DOHH2 (cell line): Measurements from ENCODE around the gene PALM.
A peak's percentile ranks its signal among the peaks of the same experiment; 100 is the strongest.

ENCODE experiments used
- H3F3A ChIP-seq: fragments of 200-600 bp; sonication (generic), shearing (Covaris generic); 2 replicates; pipeline ENCODE4 v1.6.0; 2016; ENCODE audit warnings: antibody characterized with exemption, mild to moderate bottlenecking; ENCODE audit not compliant: control insufficient read depth, insufficient read depth
- H3K27ac ChIP-seq: fragments of 200-600 bp; sonication (generic); 2 replicates; pipeline ENCODE4 v1.5.1; 2014; ENCODE audit warnings: low read depth, mild to moderate bottlenecking, low read length, moderate library complexity
- H3K27me3 ChIP-seq: fragments of 200-600 bp; sonication (generic); 2 replicates; pipeline ENCODE4 v1.6.1; 2014; ENCODE audit warnings: mild to moderate bottlenecking, low read length, mixed read lengths; ENCODE audit not compliant: control insufficient read depth
- H3K36me3 ChIP-seq: fragments of 200-600 bp; sonication (generic); 2 replicates; pipeline ENCODE4 v1.6.1; 2014; ENCODE audit warnings: mild to moderate bottlenecking, low read length, moderate library complexity, mixed read lengths; ENCODE audit not compliant: control insufficient read depth
- H3K4me1 ChIP-seq: fragments of 200-600 bp; sonication (generic); 2 replicates; pipeline ENCODE4 v1.6.1; 2014; ENCODE audit warnings: mild to moderate bottlenecking, low read length, mixed read lengths; ENCODE audit not compliant: control insufficient read depth
- H3K4me2 ChIP-seq: fragments of 200-600 bp; sonication (generic); 2 replicates; pipeline ENCODE4 v1.6.0; 2014; ENCODE audit warnings: mild to moderate bottlenecking, low read length, moderate library complexity
- H3K4me3 ChIP-seq: fragments of 200-600 bp; sonication (generic); 2 replicates; pipeline ENCODE4 v1.5.1; 2014; ENCODE audit warnings: mild to moderate bottlenecking, low read length, mixed read lengths
- H3K79me2 ChIP-seq: fragments of 200-600 bp; sonication (generic); 2 replicates; pipeline ENCODE4 v1.6.1; 2014; ENCODE audit warnings: mild to moderate bottlenecking, low read length, mixed read lengths; ENCODE audit not compliant: control insufficient read depth
- H3K9me2 ChIP-seq: fragments of 200-600 bp; sonication (generic); replicated peaks from 2 replicates; pipeline ENCODE4 v1.6.1; 2014; ENCODE audit warnings: mild to moderate bottlenecking, low read length, mixed read lengths; ENCODE audit not compliant: control insufficient read depth
- H3K9me3 ChIP-seq: fragments of 200-600 bp; sonication (generic); 2 replicates; pipeline ENCODE4 v1.6.1; 2014; ENCODE audit warnings: antibody characterized with exemption, low read length, mixed read lengths; ENCODE audit not compliant: control insufficient read depth, insufficient read depth
- H4K20me1 ChIP-seq: fragments of 200-600 bp; sonication (generic); 2 replicates; pipeline ENCODE4 v1.6.0; 2014; ENCODE audit warnings: low read depth, mild to moderate bottlenecking, antibody characterized with exemption, low read length, moderate library complexity; ENCODE audit not compliant: control insufficient read depth, insufficient read depth
- CTCF ChIP-seq: fragments of 200-600 bp; sonication (generic); IDR thresholded peaks from one replicate; pipeline ENCODE4 v1.5.1; 2014; ENCODE audit warnings: antibody characterized with exemption, mild to moderate bottlenecking, low read depth, low read length; ENCODE audit not compliant: poor library complexity, severe bottlenecking
- EZH2phosphoT487 ChIP-seq: fragments of 200-600 bp; sonication (generic); IDR thresholded peaks from 2 replicates; pipeline ENCODE4 v1.6.1; 2017; ENCODE audit warnings: borderline replicate concordance, mild to moderate bottlenecking, antibody characterized with exemption, low read length, moderate library complexity, mixed read lengths

The PALM gene

GRCh38 chr19:677201-677600, 31.5 kb upstream of the PALM start:
- Histone ChIP-seq H3K79me2 (peaks cover 5% of the 10 kb centered on the region; the same call in 1 of the 2 replicates), H3K27me3 (peaks cover 14% of the 10 kb centered on the region), H3K4me1 (peaks cover 17% of the 10 kb centered on the region), H3K4me3 (no peak overlapping the region), H4K20me1 (no peaks in the 10 kb centered on the region; the same call in 1 of the 2 replicates), H3K36me3 (no peaks in the 10 kb centered on the region), H3K9me2 (no peaks in the 10 kb centered on the region), H3K4me2 (no peak overlapping the region), H3F3A (0 out of 2 replicates have a peak, but pooled peaks cover 4% of the 10 kb centered on the region), H3K27ac (no peak overlapping the region), H3K9me3 (no peaks in the 10 kb centered on the region)
- TF ChIP-seq EZH2phosphoT487 (no peak), CTCF (no peak)

GRCh38 chr19:677601-678436, 30.9 kb upstream of the PALM start:
- Histone ChIP-seq H3F3A (0 out of 2 replicates have a peak, but pooled peaks cover 4% of the 10 kb centered on the region), H3K27me3 (peaks cover 14% of the 10 kb centered on the region), H4K20me1 (no peaks in the 10 kb centered on the region; the same call in 1 of the 2 replicates), H3K4me2 (no peak overlapping the region), H3K9me3 (no peaks in the 10 kb centered on the region), H3K4me3 (no peak overlapping the region), H3K79me2 (peaks cover 5% of the 10 kb centered on the region; the same call in 1 of the 2 replicates), H3K27ac (no peak overlapping the region), H3K36me3 (no peaks in the 10 kb centered on the region), H3K9me2 (no peaks in the 10 kb centered on the region), H3K4me1 (peaks cover 17% of the 10 kb centered on the region)
- TF ChIP-seq EZH2phosphoT487 (no peak), CTCF (no peak)

GRCh38 chr19:678791-679388, 29.8 kb upstream of the PALM start:
- H3K9me2 ChIP-seq: no peaks in the 10 kb centered on the region
- peak overlapping the region; percentile 91 for H3K4me3 ChIP-seq
- no peak overlapping the region for H3K27ac ChIP-seq
- peaks cover 14% of the 10 kb centered on the region for H3K27me3 ChIP-seq
- peaks cover 17% of the 10 kb centered on the region for H3K4me1 ChIP-seq
- peak overlapping the region; percentile 91 for H3K4me2 ChIP-seq
- H3F3A ChIP-seq: 0 out of 2 replicates have a peak, but pooled peaks cover 4% of the 10 kb centered on the region
- H3K9me3 ChIP-seq: no peaks in the 10 kb centered on the region
- H3K79me2 ChIP-seq: peaks cover 5% of the 10 kb centered on the region; the same call in 1 of the 2 replicates
- TF ChIP-seq CTCF (no peak), EZH2phosphoT487 (no peak)
- H3K36me3 ChIP-seq: no peaks in the 10 kb centered on the region
- no peaks in the 10 kb centered on the region; the same call in 1 of the 2 replicates for H4K20me1 ChIP-seq
